ENCODE results near the gene CYSRT1.

GRCh38 chr9:137179761-137180160, 45.2 kb upstream of the CYSRT1 start:
- TF ChIP-seq CTCF (IDR thresholded peaks at IDR 0.05) = no peak
- no peak for TF ChIP-seq POLR2A (IDR thresholded peaks at IDR 0.05)
- TF ChIP-seq POLR2AphosphoS5 (IDR thresholded peaks at IDR 0.05) = no peak
